Aorta (tissue), 5 donors: Measurements from ENCODE around the gene CCDC148. TPM values are rescaled to one million over a fixed set of nuclear protein-coding genes. Genes with fewer than 3 reads are reported as not detected.

Experiments used
- ATAC-seq: fragments of 200-7000 bp; cut with Tn5 transposase; one replicate; pipeline ENCODE4 v1.9.1; 2022; ENCODE audit warnings: moderate library complexity; ENCODE audit not compliant: low FRiP score
- DNase-seq, 2 donors: peaks; one replicate each; pipeline ENCODE4 v3.0.0-alpha.2; 2020
- H3K27ac ChIP-seq, 2 donors: one replicate each; pipeline ENCODE4 v1.5.1; 2013; ENCODE audit warnings: low read length in 2 of 2, mild to moderate bottlenecking in 2 of 2, moderate library complexity in 2 of 2, control low read depth in 1 of 2, inconsistent platforms in 1 of 2, low read depth in 1 of 2
- H3K27me3 ChIP-seq, 2 donors: one replicate each; pipeline ENCODE4 v1.6.1; 2013; ENCODE audit warnings: control low read depth in 1 of 2, low read length in 1 of 2, mild to moderate bottlenecking in 1 of 2, moderate library complexity in 1 of 2; ENCODE audit not compliant: insufficient read depth in 2 of 2, control insufficient read depth in 1 of 2
- H3K36me3 ChIP-seq, 2 donors: one replicate each; pipeline ENCODE4 v1.6.1; 2013; ENCODE audit warnings: control low read depth in 1 of 2, low read length in 1 of 2, mild to moderate bottlenecking in 1 of 2; ENCODE audit not compliant: insufficient read depth in 2 of 2, control insufficient read depth in 1 of 2
- H3K4me1 ChIP-seq, 2 donors: one replicate each; pipeline ENCODE4 v1.6.1; 2013; ENCODE audit warnings: low read length in 2 of 2, control low read depth in 1 of 2, mild to moderate bottlenecking in 1 of 2, moderate library complexity in 1 of 2; ENCODE audit not compliant: insufficient read depth in 2 of 2, control insufficient read depth in 1 of 2
- H3K4me3 ChIP-seq, 2 donors: one replicate each; pipeline ENCODE4 v1.5.1; 2013; ENCODE audit warnings: low read length in 2 of 2, control low read depth in 1 of 2, mild to moderate bottlenecking in 1 of 2
- H3K9me3 ChIP-seq: one replicate; pipeline ENCODE4 v1.6.1; 2013; ENCODE audit warnings: mild to moderate bottlenecking, low read length; ENCODE audit not compliant: control insufficient read depth
- WGBS, 2 donors: extraction: QIAGEN DNeasy Blood & Tissue Kit; methylation state at CpG; one replicate each; pipeline ENCODE4 v1.1.7; 2013; 5-methylcytosine and 5-hydroxymethylcytosine counted together
- intact Hi-C, 2 donors: fragments of 100-400 bp; cut with DNase I; formaldehyde crosslinking; loops; one replicate each; pipeline versions ENCODE4 v1.14.2 to v1.15.0; 2022
- long read RNA-seq, 2 donors: library from polyadenylated mRNA; unstranded; transcript quantifications; one replicate each; pipeline ENCODE4 v2.0.0, GENCODE V29; 2020 to 2021
- polyA plus RNA-seq, 2 donors: library from polyadenylated mRNA; stranded (reverse); fragments of 200-250 nt; gene quantifications; one replicate each; pipeline ENCODE4 v1.2.3, GENCODE V29; 2013
- total RNA-seq, 2 donors: library from RNA; stranded (reverse); fragmentation: NEBNext Ultra II Directional; extraction: Animal tissue kit (Norgen Biotek cat#: 25700); gene quantifications; one replicate each; pipeline ENCODE4 v1.2.1, GENCODE V29; 2021
- donor health status: healthy with polysubstance abuse.
- donor health status: Bipolar disorder and iron deficiency.
- donor health status: DM: no; HTN: no; CAD: no.
- donor health status: DM: no; HTN: no; CAD: no.
- donor health status: DM: yes; HTN: yes; CAD: no.

The CCDC148 gene
- total RNA-seq (1 to 10 TPM in 1 of 2 donors, under 1 TPM in 1; 0.52 to 1.6 TPM), polyA plus RNA-seq (under 1 TPM in 1 of 2 donors, not detected in 1; 0.41 TPM)
- long read RNA-seq, donor 1, partial matches to known transcripts: 0 of 1 reads
- long read RNA-seq, donor 1, other reads (novel, unspliced or antisense): 1 of 1 reads
- long read RNA-seq, donor 2: 0 reads

GRCh38 chr2:158456309-158457066 lies at the start of gene CCDC148, which contains the start of gene PKP4:
CCDC148 (minus strand) TSS chr2:158456753; CDS start chr2:158456439, 314 bp downstream.
PKP4 (plus strand) TSS chr2:158456952; CDS start chr2:158533185, 76,233 bp downstream.
- intact Hi-C loops: loop anchor here (10.0 kb wide), 2 partner anchors 148 to 298 kb away; no protein-coding TSS in a partner anchor

GRCh38 chr2:158505448-158505934 lies 48.9 kb upstream of the CCDC148 start:
- H3K4me1 ChIP-seq: peaks cover 2% of the 10 kb centered on the region in 2 donors
- no peak for ATAC-seq
- DNase-seq: no peak
- no peaks in the 10 kb centered on the region for H3K9me3 ChIP-seq
- no peaks in the 10 kb centered on the region for H3K27me3 ChIP-seq
- H3K36me3 ChIP-seq: no peaks in the 10 kb centered on the region
- H3K4me3 ChIP-seq: no peak overlapping the region
- intact Hi-C loops: no loop called here
- 92 to 94% methylated on average over 4 of the region's 4 CpGs for WGBS, 2 donors
- H3K27ac ChIP-seq: no peak overlapping the region

More at GRCh38 chr2:158456309-158457066, at the start of gene CCDC148, which contains the start of gene PKP4:
- WGBS, 2 donors: 1% methylated on average over 35 to 48 of the region's 48 CpGs
- Histone ChIP-seq H3K9me3 (no peaks in the 10 kb centered on the region), H3K4me3 (peak within 1 kb of the TSS; percentile 84 to 86), H3K4me1 (no peaks in the 10 kb centered on the region), H3K36me3 (no peaks in the 10 kb centered on the region), H3K27me3 (no peaks in the 10 kb centered on the region), H3K27ac (peak within 1 kb of the TSS; percentile 46 to 69)
- peak; percentile 92 to 94 for DNase-seq
- peak; percentile 97 for ATAC-seq

- ATAC-seq: no peak
Observed at GRCh38 chr2:158504088-158504487, 47.5 kb upstream of the CCDC148 start.

GRCh38 chr2:158502974-158503373 lies 46.4 kb upstream of the CCDC148 start:
- Histone ChIP-seq H3K27ac (no peak overlapping the region), H3K36me3 (no peaks in the 10 kb centered on the region), H3K4me1 (peaks cover 2 to 3% of the 10 kb centered on the region in 2 donors), H3K9me3 (no peaks in the 10 kb centered on the region), H3K27me3 (no peaks in the 10 kb centered on the region), H3K4me3 (no peak overlapping the region)
- no peak for ATAC-seq
- intact Hi-C loops: no loop called here
- 37 to 50% methylated on average over 2 of the region's 2 CpGs for WGBS, 2 donors
- no peak for DNase-seq

More at GRCh38 chr2:158504088-158504487, 47.5 kb upstream of the CCDC148 start:
- Histone ChIP-seq H3K36me3 (no peaks in the 10 kb centered on the region), H3K4me1 (peaks cover 2 to 3% of the 10 kb centered on the region in 2 donors), H3K27ac (no peak overlapping the region), H3K4me3 (no peak overlapping the region), H3K27me3 (no peaks in the 10 kb centered on the region), H3K9me3 (no peaks in the 10 kb centered on the region)
- WGBS, 2 donors: 96 to 99% methylated on average over 3 of the region's 3 CpGs
- DNase-seq: no peak
- intact Hi-C loops: no loop called here

- intact Hi-C loops: no loop called here
- ATAC-seq (no peak), DNase-seq (peak in 1 of 2 donors; percentile 78)
- Histone ChIP-seq H3K36me3 (no peaks in the 10 kb centered on the region), H3K4me3 (no peak overlapping the region), H3K27me3 (no peaks in the 10 kb centered on the region), H3K27ac (no peak overlapping the region), H3K4me1 (peaks cover 2 to 3% of the 10 kb centered on the region in 2 donors), H3K9me3 (no peaks in the 10 kb centered on the region)
- WGBS, 2 donors: 10 to 17% methylated on average over 1 of the region's 1 CpG
Observed at GRCh38 chr2:158501301-158501700, 44.7 kb upstream of the CCDC148 start.

GRCh38 chr2:158500333-158500732 lies 43.8 kb upstream of the CCDC148 start:
- Histone ChIP-seq H3K36me3 (no peaks in the 10 kb centered on the region), H3K27me3 (no peaks in the 10 kb centered on the region), H3K9me3 (no peaks in the 10 kb centered on the region), H3K27ac (no peak overlapping the region), H3K4me1 (peaks cover 2 to 3% of the 10 kb centered on the region in 2 donors), H3K4me3 (no peak overlapping the region)
- ATAC-seq (no peak), DNase-seq (no peak)
- intact Hi-C loops: no loop called here
- 14 to 23% methylated on average over 2 of the region's 2 CpGs for WGBS, 2 donors

- no peak for ATAC-seq
- H3K36me3 ChIP-seq: no peaks in the 10 kb centered on the region
Observed at GRCh38 chr2:158499383-158499782, 42.8 kb upstream of the CCDC148 start.

GRCh38 chr2:158498749-158499136 lies 42.2 kb upstream of the CCDC148 start:
- Histone ChIP-seq H3K27ac (no peak overlapping the region), H3K27me3 (no peaks in the 10 kb centered on the region), H3K9me3 (no peaks in the 10 kb centered on the region), H3K4me1 (peaks cover 2 to 3% of the 10 kb centered on the region in 2 donors), H3K36me3 (no peaks in the 10 kb centered on the region), H3K4me3 (no peak overlapping the region)
- intact Hi-C loops: no loop called here
- ATAC-seq (no peak), DNase-seq (no peak)
- WGBS, 2 donors: 93 to 97% methylated on average over 3 of the region's 3 CpGs

More at GRCh38 chr2:158499383-158499782, 42.8 kb upstream of the CCDC148 start:
- Histone ChIP-seq H3K27me3 (no peaks in the 10 kb centered on the region), H3K4me1 (peaks cover 2 to 3% of the 10 kb centered on the region in 2 donors), H3K4me3 (no peak overlapping the region), H3K9me3 (no peaks in the 10 kb centered on the region), H3K27ac (no peak overlapping the region)
- intact Hi-C loops: no loop called here
- WGBS, 2 donors: 66 to 69% methylated on average over 2 of the region's 2 CpGs
- no peak for DNase-seq
